ENCODE data around the gene SARDH. TPM values are rescaled to one million over a fixed set of nuclear protein-coding genes. Genes with fewer than 3 reads are reported as not detected.

Gene SARDH
- total RNA-seq, 5 donors from 2014 or later (not counting 1 experiment from before 2014, with no cell fraction given): 8.8 to 34.4 (median 23.8) TPM

DNA sequence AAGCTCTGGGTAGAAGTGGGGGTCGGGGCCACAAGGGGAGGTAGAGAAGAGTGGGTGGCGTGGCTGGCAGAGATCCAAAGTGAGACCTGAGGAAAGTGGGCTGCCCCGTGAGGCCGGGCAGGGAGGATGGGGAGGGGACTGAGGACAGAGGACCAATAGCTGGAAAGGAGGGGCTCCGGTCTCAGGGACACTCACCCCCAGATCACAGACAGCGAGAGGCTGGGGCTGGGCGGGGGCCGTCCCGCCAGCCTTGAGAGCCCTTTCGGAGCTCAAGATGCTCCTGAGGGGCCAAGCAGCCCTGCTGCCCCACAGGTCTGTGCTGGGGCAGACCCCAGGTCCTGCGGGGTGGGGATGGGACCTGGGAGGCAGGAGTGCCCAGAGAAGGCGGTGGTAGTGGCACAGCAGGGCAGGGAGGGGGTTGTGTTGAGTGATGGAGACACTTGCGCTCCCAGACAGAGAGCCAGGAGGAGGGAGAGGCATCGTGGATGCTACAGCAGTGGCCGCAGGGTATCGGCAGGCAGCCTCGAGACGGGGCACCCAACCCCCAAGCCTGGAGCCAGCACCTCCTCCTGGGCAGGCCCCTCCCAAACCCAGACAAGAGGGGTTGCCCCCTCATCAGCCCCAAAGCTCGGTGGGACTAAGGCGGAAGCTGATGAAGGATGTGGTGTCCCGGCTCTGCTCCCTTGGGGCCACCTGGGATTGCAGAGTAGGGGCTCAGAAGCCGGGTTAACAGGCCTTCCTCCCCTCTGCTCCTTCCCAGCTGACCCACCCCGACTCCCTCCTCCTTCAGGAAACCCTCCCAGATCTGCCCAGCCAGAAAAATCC lies 3.4 kb downstream of the SARDH start:
- Mint-ChIP-seq H3K27ac (no peak overlapping the region), H3K9me3 (no peaks in the 10 kb centered on the region), H3K4me1 (peaks cover 0 to 11% (median 9%) of the 10 kb centered on the region in 3 donors), H3K27me3 (no peaks in the 10 kb centered on the region), H3K4me3 (no peak overlapping the region), H3K36me3 (no peaks in the 10 kb centered on the region)
- CTCF ChIA-PET: no interaction called here
- Histone ChIP-seq H3K27ac (ENCODE audit: low read length) (no peak overlapping the region), H3K4me3 (ENCODE audit: control insufficient read depth in 1 of 2, extremely low read depth in 1 of 2, low read length in 1 of 2) (no peak overlapping the region), H3K4me1 (ENCODE audit: control insufficient read depth in 1 of 2, extremely low read depth in 1 of 2, insufficient read depth in 2 of 2, low read length in 2 of 2) (peaks cover 0 to 20% of the 10 kb centered on the region in 2 experiments), H3K9me3 (no peaks in the 10 kb centered on the region), H3K36me3 (ENCODE audit: control insufficient read depth in 2 of 2, extremely low read depth in 1 of 2, insufficient read depth in 1 of 2, low read length in 1 of 2) (no peaks in the 10 kb centered on the region), H3K27me3 (replicated peaks in 1 of 2; ENCODE audit: control insufficient read depth in 2 of 2, extremely low read depth in 1 of 2, insufficient read depth in 2 of 2, low read length in 1 of 2) (peaks cover 0 to 4% of the 10 kb centered on the region in 2 experiments)
- POLR2A ChIA-PET: no interaction called here
- WGBS (ENCODE audit: insufficient coverage): 73% methylated on average over 5 of the region's 23 CpGs
- no peak for DNase-seq
- no peak for ATAC-seq (replicated peaks in 1 of 4)

DNA sequence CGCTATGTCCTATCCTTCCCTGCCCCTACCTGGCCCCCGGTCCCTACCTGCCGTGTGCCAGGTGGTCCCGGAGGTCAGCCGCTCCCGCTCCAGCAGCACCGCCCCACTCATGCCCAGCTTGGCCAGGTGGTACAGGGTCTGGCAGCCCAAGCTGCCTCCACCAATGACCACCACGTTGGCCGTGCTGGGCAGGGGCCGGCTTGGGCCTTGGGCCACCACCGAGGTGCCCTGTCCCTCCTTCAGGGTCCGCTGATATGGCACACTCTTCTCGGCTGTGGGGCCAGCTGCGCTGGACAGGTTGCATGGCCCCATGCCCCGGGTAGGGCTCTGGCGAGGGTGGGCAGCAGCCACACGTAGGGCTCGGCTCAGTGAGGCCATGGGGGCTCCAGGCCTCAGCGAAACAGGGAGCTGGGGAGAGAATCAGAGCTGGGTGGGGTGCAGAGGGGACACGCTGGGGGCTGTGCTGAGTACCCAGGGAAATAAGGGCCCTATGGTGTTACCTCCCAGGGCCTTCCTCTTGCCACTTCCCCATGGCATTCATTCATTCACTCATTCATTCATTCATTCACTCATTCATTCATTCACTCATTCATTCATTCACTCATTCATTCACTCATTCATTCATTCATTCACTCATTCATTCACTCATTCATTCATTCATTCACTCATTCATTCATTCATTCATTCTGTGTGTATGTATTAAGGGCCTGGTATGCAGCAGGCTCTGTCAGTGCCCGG lies 4.2 kb downstream of the SARDH start:
- Histone ChIP-seq H3K4me3 (ENCODE audit: control insufficient read depth in 1 of 2, extremely low read depth in 1 of 2, low read length in 1 of 2) (no peak overlapping the region), H3K36me3 (ENCODE audit: control insufficient read depth in 2 of 2, extremely low read depth in 1 of 2, insufficient read depth in 1 of 2, low read length in 1 of 2) (no peaks in the 10 kb centered on the region), H3K27ac (ENCODE audit: low read length) (no peak overlapping the region), H3K9me3 (no peaks in the 10 kb centered on the region), H3K27me3 (replicated peaks in 1 of 2; ENCODE audit: control insufficient read depth in 2 of 2, extremely low read depth in 1 of 2, insufficient read depth in 2 of 2, low read length in 1 of 2) (peaks cover 0 to 3% of the 10 kb centered on the region in 2 experiments), H3K4me1 (ENCODE audit: control insufficient read depth in 1 of 2, extremely low read depth in 1 of 2, insufficient read depth in 2 of 2, low read length in 2 of 2) (peaks cover 0 to 15% of the 10 kb centered on the region in 2 experiments)
- ChIA-PET POLR2A (no interaction called here), CTCF (no interaction called here)
- 88% methylated on average over 20 of the region's 21 CpGs for WGBS (ENCODE audit: insufficient coverage)
- Mint-ChIP-seq H3K36me3 (no peaks in the 10 kb centered on the region), H3K27ac (no peak overlapping the region), H3K4me3 (no peak overlapping the region), H3K4me1 (peaks cover 0 to 8% (median 5%) of the 10 kb centered on the region in 3 donors), H3K9me3 (no peaks in the 10 kb centered on the region), H3K27me3 (no peaks in the 10 kb centered on the region)
- ATAC-seq (replicated peaks in 1 of 4) (no peak), DNase-seq (no peak)

DNA sequence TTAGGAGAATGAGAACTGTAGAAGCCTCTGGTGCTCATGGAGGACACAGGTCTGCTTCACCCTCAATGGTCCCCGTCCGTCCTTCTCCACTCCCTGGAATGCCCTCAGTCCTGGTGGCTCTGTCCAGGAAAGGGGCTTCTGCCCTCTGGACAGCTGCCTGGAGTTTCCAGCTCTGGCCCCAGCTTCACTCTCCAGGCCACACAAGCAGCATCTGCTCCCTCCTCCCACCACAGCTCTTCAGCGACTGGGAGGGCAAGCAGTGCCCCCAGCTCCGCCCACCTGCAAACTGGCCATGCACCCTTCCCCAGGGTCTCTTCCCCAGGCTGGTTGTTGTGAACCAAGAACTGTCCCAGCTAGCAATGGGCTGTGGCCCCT lies 4.7 kb downstream of the SARDH start:
- Mint-ChIP-seq H3K4me3 (no peak overlapping the region), H3K4me1 (peaks cover 0 to 3% (median under 1%) of the 10 kb centered on the region in 3 donors), H3K9me3 (no peaks in the 10 kb centered on the region), H3K36me3 (no peaks in the 10 kb centered on the region), H3K27ac (no peak overlapping the region), H3K27me3 (no peaks in the 10 kb centered on the region)
- ATAC-seq (replicated peaks in 1 of 4) (no peak), DNase-seq (no peak)
- no peaks in the 10 kb centered on the region for H3K9me3 ChIP-seq
- no peak overlapping the region for H3K4me3 ChIP-seq (ENCODE audit: control insufficient read depth in 1 of 2, extremely low read depth in 1 of 2, low read length in 1 of 2)
- POLR2A ChIA-PET: no interaction called here
- CTCF ChIA-PET: no interaction called here
- no peaks in the 10 kb centered on the region for H3K36me3 ChIP-seq (ENCODE audit: control insufficient read depth in 2 of 2, extremely low read depth in 1 of 2, insufficient read depth in 1 of 2, low read length in 1 of 2)
- WGBS (ENCODE audit: insufficient coverage): no CpG with 5 or more reads among the region's 4 CpGs
- H3K27ac ChIP-seq (ENCODE audit: low read length): no peak overlapping the region
- H3K27me3 ChIP-seq (replicated peaks in 1 of 2; ENCODE audit: control insufficient read depth in 2 of 2, extremely low read depth in 1 of 2, insufficient read depth in 2 of 2, low read length in 1 of 2): no peaks in the 10 kb centered on the region
- peaks cover 0 to 10% of the 10 kb centered on the region in 2 experiments for H3K4me1 ChIP-seq (ENCODE audit: control insufficient read depth in 1 of 2, extremely low read depth in 1 of 2, insufficient read depth in 2 of 2, low read length in 2 of 2)

- ATAC-seq (replicated peaks in 1 of 4): peak in 1 of 4 experiments; percentile 22
- Mint-ChIP-seq H3K4me1 (peaks cover 0 to 2% (median 0%) of the 10 kb centered on the region in 3 donors), H3K4me3 (no peak overlapping the region), H3K27ac (no peak overlapping the region), H3K9me3 (no peaks in the 10 kb centered on the region), H3K36me3 (no peaks in the 10 kb centered on the region), H3K27me3 (no peaks in the 10 kb centered on the region)
- Histone ChIP-seq H3K27me3 (replicated peaks in 1 of 2; ENCODE audit: control insufficient read depth in 2 of 2, extremely low read depth in 1 of 2, insufficient read depth in 2 of 2, low read length in 1 of 2) (no peaks in the 10 kb centered on the region), H3K27ac (ENCODE audit: low read length) (no peak overlapping the region), H3K9me3 (no peaks in the 10 kb centered on the region), H3K4me3 (ENCODE audit: control insufficient read depth in 1 of 2, extremely low read depth in 1 of 2, low read length in 1 of 2) (no peak overlapping the region), H3K4me1 (ENCODE audit: control insufficient read depth in 1 of 2, extremely low read depth in 1 of 2, insufficient read depth in 2 of 2, low read length in 2 of 2) (peaks cover 0 to 4% of the 10 kb centered on the region in 2 experiments), H3K36me3 (ENCODE audit: control insufficient read depth in 2 of 2, extremely low read depth in 1 of 2, insufficient read depth in 1 of 2, low read length in 1 of 2) (no peaks in the 10 kb centered on the region)
- WGBS (ENCODE audit: insufficient coverage): 56% methylated on average over 1 of the region's 10 CpGs
- ChIA-PET CTCF (no interaction called here), POLR2A (no interaction called here)
- DNase-seq: no peak
These were observed 5.3 kb downstream of the SARDH start for GRCh38 chr9:133732639-133733408.

DNA sequence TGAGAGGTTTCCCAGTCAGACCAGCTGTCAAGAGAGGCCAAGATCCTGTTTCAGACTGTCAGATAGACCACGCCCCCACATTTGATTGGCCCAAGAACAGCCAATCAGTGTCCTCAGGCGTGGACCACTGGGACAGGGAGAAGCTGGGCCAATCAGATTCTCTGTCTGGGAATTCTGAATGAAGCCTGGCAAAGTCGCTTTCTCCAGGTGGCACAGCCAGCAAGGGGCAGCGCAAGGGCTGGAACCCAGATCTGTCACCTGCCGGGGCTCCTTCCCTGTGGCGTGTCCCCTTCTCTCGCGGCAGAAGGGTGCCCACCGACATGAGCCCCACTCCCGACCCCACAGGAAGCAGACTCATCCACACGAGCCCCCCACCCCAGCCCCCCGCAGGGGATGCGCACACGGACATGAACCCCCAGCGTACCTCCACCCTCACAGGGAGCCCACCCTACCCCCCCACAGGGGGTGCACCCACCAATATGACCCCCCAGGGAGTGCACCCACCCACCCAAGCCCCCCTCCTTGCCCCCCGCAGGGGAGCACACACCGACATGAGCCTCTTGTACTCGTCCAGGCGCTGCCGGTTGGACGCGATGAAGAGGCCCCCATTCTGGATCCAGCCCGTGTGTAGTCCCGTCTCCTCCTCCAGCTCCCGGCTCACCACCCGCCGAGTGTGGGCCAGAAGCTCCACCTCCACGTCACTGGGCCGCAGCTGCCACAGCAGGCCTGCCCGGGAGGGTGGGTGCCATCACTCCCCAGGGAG lies 6.1 kb downstream of the SARDH start:
- no peaks in the 10 kb centered on the region for H3K36me3 ChIP-seq (ENCODE audit: control insufficient read depth in 2 of 2, extremely low read depth in 1 of 2, insufficient read depth in 1 of 2, low read length in 1 of 2)
- Mint-ChIP-seq H3K9me3 (no peaks in the 10 kb centered on the region), H3K36me3 (no peaks in the 10 kb centered on the region), H3K4me3 (no peak overlapping the region), H3K27ac (no peak overlapping the region), H3K27me3 (no peaks in the 10 kb centered on the region), H3K4me1 (peaks cover 0 to 3% (median under 1%) of the 10 kb centered on the region in 3 donors)
- POLR2A ChIA-PET: no interaction called here
- H3K27me3 ChIP-seq (replicated peaks in 1 of 2; ENCODE audit: control insufficient read depth in 2 of 2, extremely low read depth in 1 of 2, insufficient read depth in 2 of 2, low read length in 1 of 2): peaks cover 0 to 6% of the 10 kb centered on the region in 2 experiments
- CTCF ChIA-PET: no interaction called here
- DNase-seq: no peak
- peaks cover 0 to 4% of the 10 kb centered on the region in 2 experiments for H3K4me1 ChIP-seq (ENCODE audit: control insufficient read depth in 1 of 2, extremely low read depth in 1 of 2, insufficient read depth in 2 of 2, low read length in 2 of 2)
- no peaks in the 10 kb centered on the region for H3K9me3 ChIP-seq
- no peak for ATAC-seq (replicated peaks in 1 of 4)
- WGBS (ENCODE audit: insufficient coverage): 88% methylated on average over 22 of the region's 30 CpGs
- no peak overlapping the region for H3K4me3 ChIP-seq (ENCODE audit: control insufficient read depth in 1 of 2, extremely low read depth in 1 of 2, low read length in 1 of 2)
- H3K27ac ChIP-seq (ENCODE audit: low read length): no peak overlapping the region
